ENCODE measurements around the gene LIN37.
"Not testable (repeated sequence)": the region's sequence is repeated elsewhere in the genome, so short reads cannot be mapped to it uniquely, and the experiment has no call there.

LIN37 gene

GRCh38 chr19:35753634-35754369, 5.4 kb downstream of the LIN37 start:
- no peak for DNase-seq (ENCODE audit: low read depth)

GRCh38 chr19:35754370-35755130, 6.2 kb downstream of the LIN37 start:
- DNase-seq (ENCODE audit: low read depth): no peak

- no peak for DNase-seq (ENCODE audit: low read depth)
Measured at GRCh38 chr19:35755131-35755549, 6.8 kb downstream of the LIN37 start.

GRCh38 chr19:35755550-35756376, 7.4 kb downstream of the LIN37 start:
- peak; percentile 83 for DNase-seq (ENCODE audit: low read depth)

- peak; percentile 74 for DNase-seq (ENCODE audit: low read depth)
Measured at GRCh38 chr19:35756377-35757230, 8.2 kb downstream of the LIN37 start, which contains the start of gene HSPB6. Gene HSPB6, minus strand, starts transcription at chr19:35757029. Its CDS starts 21 bp downstream, at chr19:35757008.

- DNase-seq (ENCODE audit: low read depth): peak; percentile 97
Measured at GRCh38 chr19:35757231-35757748, 8.9 kb downstream of the LIN37 start.

- peak; percentile 100 for DNase-seq (ENCODE audit: low read depth)
Measured at GRCh38 chr19:35757749-35758608, 9.6 kb downstream of the LIN37 start, which contains the start of gene PROSER3. Gene PROSER3, plus strand, starts transcription at chr19:35758176. Its CDS starts 40 bp downstream, at chr19:35758216.

- no peak for DNase-seq (ENCODE audit: low read depth)
Measured at GRCh38 chr19:35759697-35760096, 11.3 kb downstream of the LIN37 start.

- no peak for DNase-seq (ENCODE audit: low read depth)
Measured at GRCh38 chr19:35760711-35761349, 12.5 kb downstream of the LIN37 start.

GRCh38 chr19:35764432-35765315, 16.3 kb downstream of the LIN37 start:
- DNase-seq (ENCODE audit: low read depth): no peak

- no peak for DNase-seq (ENCODE audit: low read depth)
Measured at GRCh38 chr19:35766571-35767104, 18.3 kb downstream of the LIN37 start.

GRCh38 chr19:35767288-35768081, 19.1 kb downstream of the LIN37 start:
- no peak for DNase-seq (ENCODE audit: low read depth)

GRCh38 chr19:35768082-35768421, 19.7 kb downstream of the LIN37 start:
- DNase-seq (ENCODE audit: low read depth): no peak

- not testable (repeated sequence) for DNase-seq (ENCODE audit: low read depth)
Measured at GRCh38 chr19:35772362-35772761, 24.0 kb downstream of the LIN37 start.

- no peak for DNase-seq (ENCODE audit: low read depth)
Measured at GRCh38 chr19:35773020-35773806, 24.8 kb downstream of the LIN37 start.

- DNase-seq (ENCODE audit: low read depth): no peak
Measured at GRCh38 chr19:35774274-35775045, 26.1 kb downstream of the LIN37 start.
